Ovary (tissue), 3 donors: Measurements from ENCODE around the gene LDAH.

Source experiments
- EP300 ChIP-seq: sonication (generic); formaldehyde crosslinking; IDR thresholded peaks from one replicate; pipeline ENCODE4 v1.6.1; 2017; ENCODE audit warnings: antibody characterized with exemption
- POLR2A ChIP-seq: fragments of 450-650 bp; IDR thresholded peaks from one replicate; pipeline ENCODE4 v1.6.1; 2017; ENCODE audit warnings: antibody characterized with exemption, mild to moderate bottlenecking, moderate library complexity
- TF ChIP-seq, protein P1 (sequence below), 3 donors: fragments of 450-650 bp in 2 of 3; fragments of 200-600 bp in 1 of 3; IDR thresholded peaks; one replicate each; pipeline versions ENCODE4 v1.5.1 to v1.8.0; 2016 to 2022; ENCODE audit warnings: antibody characterized with exemption in 3 of 3, mild to moderate bottlenecking in 1 of 3
- donor health status: DM: no; HTN: no; CAD: no.

DNA sequence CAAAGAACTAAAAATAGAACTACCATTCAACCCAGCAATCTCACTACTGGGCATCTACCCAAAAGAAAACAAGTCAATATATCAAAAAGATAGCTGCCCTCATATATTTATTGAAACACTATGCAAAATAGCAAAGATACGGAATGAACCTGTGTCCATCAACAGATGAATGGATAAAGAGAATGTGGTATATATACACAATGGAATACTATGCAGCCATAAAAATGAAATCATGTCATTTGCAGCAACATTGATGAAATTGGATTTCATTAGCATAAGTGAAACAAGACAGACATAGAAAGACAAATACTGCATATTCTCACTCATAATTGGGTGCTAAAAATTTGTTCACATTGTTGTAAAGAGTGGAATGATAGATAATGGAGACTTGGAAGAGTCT is 16.2 kb upstream of the LDAH start:
- TF ChIP-seq POLR2A (no peak), EP300 (no peak)
- TF ChIP-seq, protein P1, sequence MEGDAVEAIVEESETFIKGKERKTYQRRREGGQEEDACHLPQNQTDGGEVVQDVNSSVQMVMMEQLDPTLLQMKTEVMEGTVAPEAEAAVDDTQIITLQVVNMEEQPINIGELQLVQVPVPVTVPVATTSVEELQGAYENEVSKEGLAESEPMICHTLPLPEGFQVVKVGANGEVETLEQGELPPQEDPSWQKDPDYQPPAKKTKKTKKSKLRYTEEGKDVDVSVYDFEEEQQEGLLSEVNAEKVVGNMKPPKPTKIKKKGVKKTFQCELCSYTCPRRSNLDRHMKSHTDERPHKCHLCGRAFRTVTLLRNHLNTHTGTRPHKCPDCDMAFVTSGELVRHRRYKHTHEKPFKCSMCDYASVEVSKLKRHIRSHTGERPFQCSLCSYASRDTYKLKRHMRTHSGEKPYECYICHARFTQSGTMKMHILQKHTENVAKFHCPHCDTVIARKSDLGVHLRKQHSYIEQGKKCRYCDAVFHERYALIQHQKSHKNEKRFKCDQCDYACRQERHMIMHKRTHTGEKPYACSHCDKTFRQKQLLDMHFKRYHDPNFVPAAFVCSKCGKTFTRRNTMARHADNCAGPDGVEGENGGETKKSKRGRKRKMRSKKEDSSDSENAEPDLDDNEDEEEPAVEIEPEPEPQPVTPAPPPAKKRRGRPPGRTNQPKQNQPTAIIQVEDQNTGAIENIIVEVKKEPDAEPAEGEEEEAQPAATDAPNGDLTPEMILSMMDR (IDR thresholded peaks at IDR 0.05), result no peak
